Lower leg skin (tissue), 4 donors: Measurements from ENCODE around the gene ZNF839. TPM values are rescaled to one million over a fixed set of nuclear protein-coding genes. Genes with fewer than 3 reads are reported as not detected.

Source experiments
- DNase-seq, 2 donors: peaks; one replicate each; pipeline ENCODE4 v3.0.0-alpha.2; 2019; ENCODE audit warnings: low spot score in 2 of 2
- H3K4me3 ChIP-seq: fragments of 200-600 bp; sonication (generic); 2 replicates; pipeline ENCODE4 v1.5.1; 2017; ENCODE audit warnings: mild to moderate bottlenecking, low read depth; ENCODE audit not compliant: poor library complexity, severe bottlenecking
- POLR2A ChIP-seq, 2 donors: fragments of 450-650 bp; IDR thresholded peaks; one replicate each; pipeline ENCODE4 v1.6.1; 2016 to 2017; ENCODE audit warnings: antibody characterized with exemption in 2 of 2, mild to moderate bottlenecking in 1 of 2, moderate library complexity in 1 of 2
- WGBS, 2 donors: methylation state at CpG; one replicate each; pipeline ENCODE4 v1.1.5; 2018; 5-methylcytosine and 5-hydroxymethylcytosine counted together
- intact Hi-C: fragments of 100-400 bp; cut with DNase I; formaldehyde crosslinking; loops from one replicate; pipeline ENCODE4 v1.15.0; 2023; ENCODE audit warnings: low total_unique reads
- total RNA-seq, 4 donors: library from RNA; depleted of rRNA; stranded (reverse); fragments of >200 nt; gene quantifications; one replicate each; pipeline ENCODE4 v1.1.0, GENCODE V29; 2016
- TF ChIP-seq, protein P1 (sequence below), 3 donors: fragments of 450-650 bp; IDR thresholded peaks; one replicate each; pipeline ENCODE4 v1.5.1; 2016; ENCODE audit warnings: antibody characterized with exemption in 3 of 3, mild to moderate bottlenecking in 3 of 3, moderate library complexity in 2 of 3

The ZNF839 gene
- total RNA-seq, 4 donors from 2014 or later, result 10.7 to 15.2 (median 13.6) TPM

GRCh38 chr14:102279688-102280348 lies 39.7 kb upstream of the ZNF839 start:
- DNase-seq, result peak in 1 of 2 donors; percentile 46
- no peak overlapping the region for H3K4me3 ChIP-seq
- intact Hi-C loops, result no loop called here
- TF ChIP-seq POLR2A (IDR thresholded peaks at IDR 0.05), result no peak
- TF ChIP-seq, protein P1, sequence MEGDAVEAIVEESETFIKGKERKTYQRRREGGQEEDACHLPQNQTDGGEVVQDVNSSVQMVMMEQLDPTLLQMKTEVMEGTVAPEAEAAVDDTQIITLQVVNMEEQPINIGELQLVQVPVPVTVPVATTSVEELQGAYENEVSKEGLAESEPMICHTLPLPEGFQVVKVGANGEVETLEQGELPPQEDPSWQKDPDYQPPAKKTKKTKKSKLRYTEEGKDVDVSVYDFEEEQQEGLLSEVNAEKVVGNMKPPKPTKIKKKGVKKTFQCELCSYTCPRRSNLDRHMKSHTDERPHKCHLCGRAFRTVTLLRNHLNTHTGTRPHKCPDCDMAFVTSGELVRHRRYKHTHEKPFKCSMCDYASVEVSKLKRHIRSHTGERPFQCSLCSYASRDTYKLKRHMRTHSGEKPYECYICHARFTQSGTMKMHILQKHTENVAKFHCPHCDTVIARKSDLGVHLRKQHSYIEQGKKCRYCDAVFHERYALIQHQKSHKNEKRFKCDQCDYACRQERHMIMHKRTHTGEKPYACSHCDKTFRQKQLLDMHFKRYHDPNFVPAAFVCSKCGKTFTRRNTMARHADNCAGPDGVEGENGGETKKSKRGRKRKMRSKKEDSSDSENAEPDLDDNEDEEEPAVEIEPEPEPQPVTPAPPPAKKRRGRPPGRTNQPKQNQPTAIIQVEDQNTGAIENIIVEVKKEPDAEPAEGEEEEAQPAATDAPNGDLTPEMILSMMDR (IDR thresholded peaks at IDR 0.05), result no peak
- WGBS, 2 donors, result 79 to 82% methylated on average over 8 of the region's 8 CpGs

DNA sequence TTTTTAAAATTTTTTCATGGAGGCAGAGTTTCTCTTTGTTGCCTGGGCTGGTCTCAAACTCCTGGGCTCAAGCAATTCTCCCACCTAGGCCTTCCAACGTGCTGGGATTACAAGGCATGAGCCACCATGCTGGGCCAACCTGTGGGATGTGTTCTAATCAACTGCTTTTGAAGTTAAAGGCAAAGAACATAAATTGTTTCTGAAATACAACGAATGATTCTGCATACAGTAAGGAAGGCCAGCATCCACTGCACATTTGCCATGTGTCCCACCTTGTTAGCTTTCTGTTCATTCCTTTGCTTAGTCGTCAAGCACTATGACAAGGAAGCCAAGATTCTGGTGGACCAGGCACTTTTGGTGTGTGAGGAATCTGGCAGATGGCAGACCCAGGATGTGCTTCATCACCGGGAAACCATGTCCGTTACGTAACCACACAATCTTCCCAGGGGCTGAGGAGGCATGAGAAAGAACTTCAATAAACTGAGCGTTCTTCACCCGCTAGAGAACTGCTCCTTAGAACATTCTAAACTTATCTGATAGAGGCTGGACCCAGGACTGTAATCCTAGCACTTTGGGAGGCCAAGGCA lies 39.1 kb upstream of the ZNF839 start:
- intact Hi-C loops, result no loop called here
- no peak overlapping the region for H3K4me3 ChIP-seq
- TF ChIP-seq, protein P1 (IDR thresholded peaks at IDR 0.05), result no peak
- no peak for TF ChIP-seq POLR2A (IDR thresholded peaks at IDR 0.05)
- WGBS, 2 donors, result 94 to 96% methylated on average over 8 of the region's 8 CpGs
- DNase-seq, result peak in 1 of 2 donors; percentile 15

- H3K4me3 ChIP-seq, result no peak overlapping the region
- DNase-seq, result peak in 1 of 2 donors; percentile 70
- TF ChIP-seq, protein P1 (IDR thresholded peaks at IDR 0.05), result no peak
- TF ChIP-seq POLR2A (IDR thresholded peaks at IDR 0.05), result no peak
- intact Hi-C loops, result no loop called here
- 79 to 88% methylated on average over 9 of the region's 9 CpGs for whole genome bisulfite sequencing, 2 donors
Measured at GRCh38 chr14:102282751-102283465, 36.6 kb upstream of the ZNF839 start.

DNA sequence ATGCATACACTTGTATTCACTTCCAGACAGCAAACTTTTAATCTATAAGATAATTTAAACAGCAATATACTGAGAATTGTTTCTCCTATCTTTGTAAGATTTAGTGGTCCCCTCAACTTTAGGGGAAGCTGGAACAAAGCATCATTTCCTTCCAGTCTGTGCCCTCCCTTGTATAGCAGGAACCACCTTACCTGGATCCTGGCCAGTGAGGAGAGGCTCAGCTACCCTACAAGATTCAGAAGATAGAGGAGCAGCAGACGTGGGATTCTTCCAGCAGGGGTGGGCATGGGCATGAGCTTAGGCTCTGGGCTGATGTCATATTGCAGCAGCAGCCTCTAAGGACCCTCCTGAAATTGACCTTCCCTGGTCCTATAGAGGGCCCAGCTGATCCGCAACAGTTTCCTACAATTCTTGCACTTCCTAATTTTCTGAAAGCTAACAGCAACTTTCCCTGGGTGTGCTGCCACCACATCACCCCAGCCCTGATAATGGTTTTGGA lies 35.9 kb upstream of the ZNF839 start:
- H3K4me3 ChIP-seq, result no peak overlapping the region
- intact Hi-C loops, result no loop called here
- TF ChIP-seq POLR2A (IDR thresholded peaks at IDR 0.05), result no peak
- TF ChIP-seq, protein P1 (IDR thresholded peaks at IDR 0.05), result no peak
- DNase-seq, result peak in 1 of 2 donors; percentile 49
- 64 to 65% methylated on average over 2 of the region's 2 CpGs for WGBS, 2 donors

GRCh38 chr14:102285106-102285505 lies 34.4 kb upstream of the ZNF839 start:
- TF ChIP-seq, protein P1 (IDR thresholded peaks at IDR 0.05), result no peak
- no peak for TF ChIP-seq POLR2A (IDR thresholded peaks at IDR 0.05)
- WGBS, 2 donors, result 94 to 96% methylated on average over 2 of the region's 2 CpGs
- H3K4me3 ChIP-seq, result no peak overlapping the region
- peak in 1 of 2 donors; percentile 23 for DNase-seq
- intact Hi-C loops, result no loop called here
